PFSK-1 (cell line): ENCODE results near the gene BMP3. TPM values are rescaled to one million over a fixed set of nuclear protein-coding genes. Genes with fewer than 3 reads are reported as not detected.

Experiments
- FOXP2 ChIP-seq: optimal IDR thresholded peaks from 2 replicates; pipeline ENCODE3; 2011; ENCODE audit warnings: borderline replicate concordance, control low read depth, inconsistent platforms; ENCODE audit not compliant: insufficient read depth; ENCODE audit errors: extremely low read length, extremely low read depth
- POLR2AphosphoS5 ChIP-seq: IDR thresholded peaks from 2 replicates; pipeline ENCODE4 v1.6.1; 2012; ENCODE audit warnings: low read depth, mild to moderate bottlenecking, control low read depth, low read length, moderate library complexity
- SIN3A ChIP-seq: IDR thresholded peaks from 2 replicates; pipeline ENCODE4 v1.6.1; 2012; ENCODE audit warnings: mild to moderate bottlenecking, low read length, moderate library complexity, borderline replicate concordance; ENCODE audit not compliant: insufficient read depth
- TAF1 ChIP-seq: IDR thresholded peaks from 2 replicates; pipeline ENCODE4 v1.6.1; 2012; ENCODE audit warnings: low read length, control low read depth, borderline replicate concordance; ENCODE audit not compliant: insufficient read depth
- polyA plus RNA-seq: library from polyadenylated mRNA; unstranded; fragments of >200 nt; gene quantifications from one replicate; pipeline ENCODE4 v1.2.1, GENCODE V29; 2012; ENCODE audit warnings: low read depth, missing spikeins; ENCODE audit not compliant: insufficient read length
- TF ChIP-seq, protein P1 (sequence below), 2 experiments: IDR thresholded peaks; 2 replicates each; pipeline versions ENCODE4 v1.6.1 to v1.8.0; 2011 to 2012; ENCODE audit warnings: low read depth in 2 of 2, low read length in 2 of 2, control low read depth in 1 of 2, inconsistent platforms in 1 of 2, mild to moderate bottlenecking in 1 of 2, moderate library complexity in 1 of 2; ENCODE audit not compliant: insufficient read depth in 1 of 2

The BMP3 gene, protein sequence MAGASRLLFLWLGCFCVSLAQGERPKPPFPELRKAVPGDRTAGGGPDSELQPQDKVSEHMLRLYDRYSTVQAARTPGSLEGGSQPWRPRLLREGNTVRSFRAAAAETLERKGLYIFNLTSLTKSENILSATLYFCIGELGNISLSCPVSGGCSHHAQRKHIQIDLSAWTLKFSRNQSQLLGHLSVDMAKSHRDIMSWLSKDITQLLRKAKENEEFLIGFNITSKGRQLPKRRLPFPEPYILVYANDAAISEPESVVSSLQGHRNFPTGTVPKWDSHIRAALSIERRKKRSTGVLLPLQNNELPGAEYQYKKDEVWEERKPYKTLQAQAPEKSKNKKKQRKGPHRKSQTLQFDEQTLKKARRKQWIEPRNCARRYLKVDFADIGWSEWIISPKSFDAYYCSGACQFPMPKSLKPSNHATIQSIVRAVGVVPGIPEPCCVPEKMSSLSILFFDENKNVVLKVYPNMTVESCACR
- 0.14 TPM for polyA plus RNA-seq

DNA sequence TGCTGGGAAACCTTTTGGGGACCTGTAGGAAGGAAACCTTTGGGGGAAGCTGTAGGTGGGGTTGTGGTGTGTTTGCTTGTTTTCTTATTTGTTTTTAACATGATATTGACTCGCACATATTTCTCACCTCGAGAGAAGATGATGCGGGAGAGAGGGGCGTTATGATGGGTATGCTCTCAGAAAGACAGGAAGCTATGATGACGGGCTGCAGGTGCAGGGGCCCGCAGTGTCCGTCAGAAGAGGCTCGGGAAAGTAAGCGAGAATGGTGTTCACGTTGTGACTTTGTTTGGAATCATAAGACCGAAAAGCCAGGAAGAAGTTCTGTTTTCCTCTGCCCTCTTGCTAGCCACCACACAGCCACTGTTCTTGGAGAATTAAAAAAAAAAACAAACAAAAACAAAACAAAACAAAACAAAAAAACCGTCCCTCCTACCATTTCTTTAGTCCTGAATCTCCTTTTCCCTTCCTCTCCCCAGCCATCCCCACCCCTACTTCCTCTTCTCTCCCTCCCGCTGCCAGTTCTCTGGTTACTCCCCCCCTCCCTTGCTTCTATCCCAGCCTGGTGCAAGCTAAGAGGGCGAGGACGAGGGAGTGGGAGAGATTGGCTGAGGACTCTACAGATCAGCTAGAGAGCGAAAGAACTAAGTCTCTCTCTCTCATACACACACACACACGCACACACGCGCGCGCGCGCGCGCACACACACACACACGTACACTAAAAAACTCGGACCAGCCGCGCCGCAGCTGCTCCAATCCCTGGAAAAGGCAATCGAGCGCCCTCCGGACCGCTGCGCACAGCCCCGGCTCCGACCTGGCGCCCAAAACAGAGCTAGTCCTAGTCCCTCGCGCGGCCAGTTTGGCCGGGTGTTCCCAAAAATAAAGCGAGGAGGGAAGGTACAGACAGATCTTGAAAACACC lies at the start of gene BMP3:
TSS of gene BMP3 (plus strand) at position 648 of the 920 bp plus-strand sequence. CDS start 577 bp downstream, outside the sequence.
- TF ChIP-seq TAF1 = no peak
- TF ChIP-seq POLR2AphosphoS5 = no peak
- TF ChIP-seq SIN3A = no peak
- TF ChIP-seq, protein P1, sequence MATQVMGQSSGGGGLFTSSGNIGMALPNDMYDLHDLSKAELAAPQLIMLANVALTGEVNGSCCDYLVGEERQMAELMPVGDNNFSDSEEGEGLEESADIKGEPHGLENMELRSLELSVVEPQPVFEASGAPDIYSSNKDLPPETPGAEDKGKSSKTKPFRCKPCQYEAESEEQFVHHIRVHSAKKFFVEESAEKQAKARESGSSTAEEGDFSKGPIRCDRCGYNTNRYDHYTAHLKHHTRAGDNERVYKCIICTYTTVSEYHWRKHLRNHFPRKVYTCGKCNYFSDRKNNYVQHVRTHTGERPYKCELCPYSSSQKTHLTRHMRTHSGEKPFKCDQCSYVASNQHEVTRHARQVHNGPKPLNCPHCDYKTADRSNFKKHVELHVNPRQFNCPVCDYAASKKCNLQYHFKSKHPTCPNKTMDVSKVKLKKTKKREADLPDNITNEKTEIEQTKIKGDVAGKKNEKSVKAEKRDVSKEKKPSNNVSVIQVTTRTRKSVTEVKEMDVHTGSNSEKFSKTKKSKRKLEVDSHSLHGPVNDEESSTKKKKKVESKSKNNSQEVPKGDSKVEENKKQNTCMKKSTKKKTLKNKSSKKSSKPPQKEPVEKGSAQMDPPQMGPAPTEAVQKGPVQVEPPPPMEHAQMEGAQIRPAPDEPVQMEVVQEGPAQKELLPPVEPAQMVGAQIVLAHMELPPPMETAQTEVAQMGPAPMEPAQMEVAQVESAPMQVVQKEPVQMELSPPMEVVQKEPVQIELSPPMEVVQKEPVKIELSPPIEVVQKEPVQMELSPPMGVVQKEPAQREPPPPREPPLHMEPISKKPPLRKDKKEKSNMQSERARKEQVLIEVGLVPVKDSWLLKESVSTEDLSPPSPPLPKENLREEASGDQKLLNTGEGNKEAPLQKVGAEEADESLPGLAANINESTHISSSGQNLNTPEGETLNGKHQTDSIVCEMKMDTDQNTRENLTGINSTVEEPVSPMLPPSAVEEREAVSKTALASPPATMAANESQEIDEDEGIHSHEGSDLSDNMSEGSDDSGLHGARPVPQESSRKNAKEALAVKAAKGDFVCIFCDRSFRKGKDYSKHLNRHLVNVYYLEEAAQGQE (IDR thresholded peaks at IDR 0.05; ENCODE audit: insufficient read depth in 1 of 2, low read depth in 2 of 2, low read length in 2 of 2) = no peak
- TF ChIP-seq FOXP2 = no peak

DNA sequence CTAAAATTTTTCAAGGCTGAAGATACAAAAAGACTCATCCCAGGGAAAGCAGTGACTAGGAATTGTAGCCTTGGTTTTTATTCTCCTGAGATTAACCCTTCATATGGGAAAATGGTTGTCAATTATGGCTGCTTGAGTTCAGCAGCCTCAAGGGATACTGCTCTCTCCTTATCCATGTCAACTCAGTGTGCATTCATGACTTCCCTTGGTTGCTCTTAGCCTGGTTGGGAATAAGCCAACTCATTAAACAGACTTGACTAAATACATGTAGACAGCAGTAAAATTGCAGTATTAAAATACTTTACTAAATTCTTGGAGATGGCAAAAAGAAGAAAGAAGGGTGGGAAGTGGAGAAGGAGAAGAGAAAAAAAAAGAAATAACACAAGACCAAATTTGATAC lies 44.5 kb upstream of the BMP3 start:
- TF ChIP-seq TAF1 = no peak
- no peak for TF ChIP-seq POLR2AphosphoS5
- TF ChIP-seq SIN3A = no peak
- TF ChIP-seq, protein P1 (IDR thresholded peaks at IDR 0.05; ENCODE audit: insufficient read depth in 1 of 2, low read depth in 2 of 2, low read length in 2 of 2) = no peak
- no peak for TF ChIP-seq FOXP2

DNA sequence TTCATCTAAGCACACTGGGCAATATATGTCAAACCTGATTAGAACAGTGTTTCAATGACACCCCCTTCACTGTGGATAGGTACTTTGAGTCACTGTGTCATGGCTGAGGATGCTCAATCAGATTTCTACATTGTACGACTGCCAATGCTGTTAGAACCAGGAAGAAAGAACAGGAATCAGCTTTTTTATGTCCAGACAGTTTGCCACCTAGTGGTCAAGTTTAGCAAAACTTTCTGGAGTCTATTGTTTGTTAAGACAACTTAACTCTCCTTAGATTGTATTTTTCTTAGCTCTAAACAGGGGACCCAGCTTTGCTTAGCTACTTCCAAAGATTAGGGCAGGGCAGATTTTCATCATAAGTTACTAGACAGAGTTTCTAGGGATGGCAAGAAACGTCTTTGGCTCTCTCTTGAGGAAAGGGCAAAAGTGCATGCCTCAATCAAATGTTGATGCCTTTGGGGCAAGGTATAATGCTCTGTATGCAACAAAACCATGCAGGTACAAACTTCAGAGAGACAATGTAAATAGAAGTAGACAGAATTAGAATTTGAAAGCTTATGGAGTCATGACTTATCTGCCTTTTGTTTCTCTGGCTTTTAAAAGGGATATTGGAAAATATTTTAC lies 40.5 kb upstream of the BMP3 start:
- TF ChIP-seq SIN3A (no peak), POLR2AphosphoS5 (no peak), FOXP2 (no peak)

DNA sequence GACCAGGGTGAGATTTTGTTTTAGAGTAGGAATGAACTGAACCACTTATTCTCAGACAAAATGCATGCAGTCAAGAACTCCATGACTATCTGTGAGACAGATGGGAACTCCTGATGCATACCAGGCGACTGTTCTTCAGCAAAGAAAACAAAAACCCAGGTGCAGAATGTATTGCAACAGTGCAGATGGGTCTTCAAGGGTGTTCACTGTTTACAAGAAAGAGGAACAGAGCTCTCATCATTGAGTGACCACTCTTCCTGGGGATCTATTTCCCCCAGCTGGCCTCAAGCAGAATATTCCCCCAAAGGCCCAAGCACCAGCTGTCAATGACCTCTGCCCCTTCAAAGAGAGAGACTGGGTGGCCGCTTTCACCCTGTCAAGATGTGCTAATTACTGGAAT lies 39.7 kb upstream of the BMP3 start:
- no peak for TF ChIP-seq POLR2AphosphoS5
- no peak for TF ChIP-seq FOXP2
- TF ChIP-seq TAF1 = no peak
- TF ChIP-seq, protein P1 (IDR thresholded peaks at IDR 0.05; ENCODE audit: insufficient read depth in 1 of 2, low read depth in 2 of 2, low read length in 2 of 2) = no peak
- TF ChIP-seq SIN3A = no peak

DNA sequence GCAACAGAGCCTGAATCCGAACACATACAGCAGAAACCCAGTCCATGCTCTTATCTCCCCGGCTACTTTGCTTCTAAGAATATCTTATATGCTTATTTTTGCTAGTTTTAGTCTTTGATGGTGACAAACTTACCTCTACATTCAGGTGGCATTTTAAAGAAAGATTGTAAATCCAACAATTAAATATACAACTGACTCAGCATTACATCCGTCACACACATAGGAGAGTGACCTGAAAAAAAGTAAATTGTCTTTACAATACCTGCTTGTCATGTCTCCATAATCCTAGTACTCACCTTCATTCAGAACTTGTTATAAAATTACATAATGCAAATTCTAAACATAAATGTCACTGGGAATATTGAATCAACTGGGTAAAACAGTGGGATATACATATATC lies 30.6 kb upstream of the BMP3 start:
- no peak for TF ChIP-seq SIN3A
- no peak for TF ChIP-seq TAF1
- TF ChIP-seq POLR2AphosphoS5 = no peak
- TF ChIP-seq, protein P1 (IDR thresholded peaks at IDR 0.05; ENCODE audit: insufficient read depth in 1 of 2, low read depth in 2 of 2, low read length in 2 of 2) = no peak
- TF ChIP-seq FOXP2 = no peak
